Measurements from ENCODE around the gene DGKB. TPM values are rescaled to one million over a fixed set of nuclear protein-coding genes. Genes with fewer than 3 reads are reported as not detected.

Gene DGKB
- total and polyA plus RNA-seq, 2 of the 8 experiments (the other 6 are each of a cell fraction or from before 2014, with no cell fraction given) = 1.9 to 2.6 TPM

GRCh38 chr7:14936554-14936953, 34.0 kb upstream of the DGKB start:
- no peak for FAIRE-seq
- no peak overlapping the region for H3K9ac ChIP-seq (replicated peaks in 1 of 4; ENCODE audit: extremely low read depth in 1 of 4, low read depth in 3 of 4, low read length in 3 of 4)
- no peak overlapping the region for H2BK12ac ChIP-seq (ENCODE audit: low read depth, low read length)
- H4K8ac ChIP-seq (ENCODE audit: extremely low read depth, insufficient read depth, low read length) = no peak overlapping the region
- no peak overlapping the region for H2AK5ac ChIP-seq (ENCODE audit: low read depth, low read length)
- no peak overlapping the region for H4K91ac ChIP-seq (replicated peaks; ENCODE audit: insufficient read length, low read length)
- no peak overlapping the region for H2BK15ac ChIP-seq (ENCODE audit: low read length)
- H3K27me3 ChIP-seq (replicated peaks in 1 of 4; ENCODE audit: control insufficient read depth in 3 of 4, extremely low read depth in 1 of 4, insufficient read depth in 3 of 4, low read length in 3 of 4) = no peaks in the 10 kb centered on the region
- H3K18ac ChIP-seq (ENCODE audit: extremely low read depth, low read length) = no peak overlapping the region
- H3K9me3 ChIP-seq (ENCODE audit: insufficient read depth in 2 of 2, low read depth in 1 of 2, low read length in 1 of 2) = no peaks in the 10 kb centered on the region
- CTCF ChIA-PET (ENCODE audit: partially characterized antibody) = interaction anchor here (0.6 to 0.7 kb wide), 2 partner anchors 64 to 66 kb away, joined by 3 read pairs; no protein-coding TSS in a partner anchor
- H2BK120ac ChIP-seq (replicated peaks; ENCODE audit: low read depth, low read length) = no peak overlapping the region
- no peak overlapping the region for H3K14ac ChIP-seq (ENCODE audit: insufficient read length)
- H2BK20ac ChIP-seq (ENCODE audit: low read length) = no peak overlapping the region
- no peak overlapping the region for H4K5ac ChIP-seq (ENCODE audit: insufficient read length, low read depth, low read length)
- no peak overlapping the region for H3K4me2 ChIP-seq (ENCODE audit: insufficient read depth in 1 of 2, low read depth in 2 of 2, low read length in 2 of 2)
- no peak overlapping the region for H3K27ac ChIP-seq (ENCODE audit: low read depth, low read length)
- H3K79me1 ChIP-seq (ENCODE audit: low read depth, low read length) = no peaks in the 10 kb centered on the region
- no peak overlapping the region for H2BK5ac ChIP-seq (ENCODE audit: low read depth, low read length)
- H3K4ac ChIP-seq (replicated peaks; ENCODE audit: insufficient read length, low read depth, low read length) = no peak overlapping the region
- 92% methylated on average over 5 of the region's 5 CpGs; no CpG with 5 or more reads in 1 of the 2 experiments for WGBS, 2 experiments (ENCODE audit: extremely low coverage in 1 of 2, insufficient coverage in 1 of 2, insufficient read length in 1 of 2, insufficient replicate concordance in 2 of 2, low coverage in 1 of 2, low lambda C conversion rate in 2 of 2, missing lambda C conversion rate in 1 of 2)
- no peaks in the 10 kb centered on the region for H3K4me1 ChIP-seq (replicated peaks in 1 of 4; ENCODE audit: control insufficient read depth in 3 of 4, insufficient read depth in 4 of 4, low read length in 3 of 4)
- H3K36me3 ChIP-seq (ENCODE audit: control insufficient read depth in 2 of 4, insufficient read depth in 4 of 4, low read length in 3 of 4) = no peaks in the 10 kb centered on the region
- no peaks in the 10 kb centered on the region for H4K20me1 ChIP-seq (replicated peaks in 1 of 2; ENCODE audit: control insufficient read depth in 1 of 2, insufficient read depth in 2 of 2, low read length in 2 of 2)
- H2AFZ ChIP-seq (ENCODE audit: low read length) = peak overlapping the region; percentile 100; the same call in 1 of the 2 replicates
- no peak for DNase-seq (ENCODE audit: low read depth in 1 of 2, low spot score in 2 of 2)
- POLR2A ChIA-PET (ENCODE audit: partially characterized antibody) = interaction anchor here (0.6 kb wide), 1 partner anchor 483 kb away, joined by 3 read pairs; no protein-coding TSS in a partner anchor
- no peak overlapping the region for H3K4me3 ChIP-seq (ENCODE audit: extremely low read depth in 1 of 4, insufficient read depth in 2 of 4, low read depth in 3 of 4, low read length in 4 of 4)
- TF ChIP-seq SIRT6 (IDR thresholded peaks at IDR 0.05; ENCODE audit: low read length) (no peak), E2F6 (IDR thresholded peaks at IDR 0.05) (no peak), CREB1 (IDR thresholded peaks at IDR 0.05) (no peak), EGR1 (IDR thresholded peaks at IDR 0.05; ENCODE audit: borderline replicate concordance, low read depth, low read length) (no peak), RBBP5 (IDR thresholded peaks at IDR 0.05; ENCODE audit: borderline replicate concordance, low read depth, low read length) (no peak), CBX5 (IDR thresholded peaks at IDR 0.05; ENCODE audit: low read depth, low read length) (no peak), TEAD4 (IDR thresholded peaks at IDR 0.05; ENCODE audit: low read depth, low read length) (no peak), SRF (IDR thresholded peaks at IDR 0.05; ENCODE audit: low read depth, low read length) (no peak), TCF12 (IDR thresholded peaks at IDR 0.05; ENCODE audit: low read depth, low read length) (no peak), ASH2L (IDR thresholded peaks at IDR 0.05; ENCODE audit: low read length) (no peak), MAX (IDR thresholded peaks at IDR 0.05) (no peak), POLR2A (IDR thresholded peaks at IDR 0.05; ENCODE audit: control extremely low read depth in 1 of 2, low read depth in 2 of 2, low read length in 2 of 2) (no peak), EP300 (IDR thresholded peaks at IDR 0.05; ENCODE audit: borderline replicate concordance in 1 of 2, low read depth in 2 of 2, low read length in 2 of 2) (no peak)
- no peak overlapping the region for H3K23ac ChIP-seq (ENCODE audit: insufficient read length)
- H3K56ac ChIP-seq (replicated peaks; ENCODE audit: insufficient read length, low read depth, low read length) = no peak overlapping the region
- H3K23me2 ChIP-seq (ENCODE audit: low read depth, low read length) = no peaks in the 10 kb centered on the region
- no peaks in the 10 kb centered on the region for H3K79me2 ChIP-seq (ENCODE audit: control insufficient read depth in 1 of 2, insufficient read depth in 2 of 2, low read length in 2 of 2)

Measured in H1 (cell line).